ENCODE measurements around the gene ACTR3C. TPM values are rescaled to one million over a fixed set of nuclear protein-coding genes. Genes with fewer than 3 reads are reported as not detected.
"Not testable (repeated sequence)": the region's sequence is repeated elsewhere in the genome, so short reads cannot be mapped to it uniquely, and the experiment has no call there.

ACTR3C gene
- total RNA-seq, 4 donors from 2014 or later = 4.3 to 10.1 (median 4.8) TPM

GRCh38 chr7:150322114-150322832, 1.1 kb downstream of the ACTR3C start:
- Histone ChIP-seq H3K4me3 (peak overlapping the region; percentile 80 to 97 (median 88)), H3K9me3 (no peaks in the 10 kb centered on the region), H3K36me3 (peaks cover 0 to 19% (median 6%) of the 10 kb centered on the region in 4 donors), H3K27ac (replicated peaks in 1 of 4) (peak overlapping the region in 3 of 4 donors; percentile 85 to 91 (median 90)), H3K4me1 (peaks cover 0 to 34% (median 29%) of the 10 kb centered on the region in 4 donors), H3K27me3 (no peaks in the 10 kb centered on the region)
- 81% methylated on average over 4 of the region's 4 CpGs for WGBS
- intact Hi-C loops (cut with DNase I) = no loop called here
- DNase-seq (ENCODE audit: extremely low spot score) = no peak
- no peak for TF ChIP-seq POLR2AphosphoS5 (IDR thresholded peaks at IDR 0.05)
- no peak for TF ChIP-seq EP300 (IDR thresholded peaks at IDR 0.05)
- no peak for TF ChIP-seq CTCF (IDR thresholded peaks at IDR 0.05)
- no peak for TF ChIP-seq POLR2A (IDR thresholded peaks at IDR 0.05; ENCODE audit: low read depth)

- intact Hi-C loops (cut with DNase I) = no loop called here
- no peak overlapping the region for H3K27ac ChIP-seq (replicated peaks in 1 of 4)
- no peak overlapping the region for H3K4me3 ChIP-seq
- no peak for DNase-seq (ENCODE audit: extremely low spot score)
- peaks cover 0 to 34% (median 29%) of the 10 kb centered on the region in 4 donors for H3K4me1 ChIP-seq
- 84% methylated on average over 3 of the region's 3 CpGs for WGBS
- no peaks in the 10 kb centered on the region for H3K27me3 ChIP-seq
- peaks cover 0 to 14% (median 5%) of the 10 kb centered on the region in 4 donors for H3K36me3 ChIP-seq
- TF ChIP-seq POLR2A (IDR thresholded peaks at IDR 0.05; ENCODE audit: low read depth) (no peak), CTCF (IDR thresholded peaks at IDR 0.05) (no peak), POLR2AphosphoS5 (IDR thresholded peaks at IDR 0.05) (no peak), EP300 (IDR thresholded peaks at IDR 0.05) (no peak)
- no peaks in the 10 kb centered on the region for H3K9me3 ChIP-seq
These were observed 1.6 kb downstream of the ACTR3C start for GRCh38 chr7:150321788-150322113.

GRCh38 chr7:150317748-150318444, 5.4 kb downstream of the ACTR3C start:
- H3K9me3 ChIP-seq = no peaks in the 10 kb centered on the region
- H3K36me3 ChIP-seq = no peaks in the 10 kb centered on the region
- no peak overlapping the region for H3K27ac ChIP-seq (replicated peaks in 1 of 4)
- intact Hi-C loops (cut with DNase I) = no loop called here
- no peak for TF ChIP-seq CTCF (IDR thresholded peaks at IDR 0.05)
- no peak for TF ChIP-seq POLR2A (IDR thresholded peaks at IDR 0.05; ENCODE audit: low read depth)
- TF ChIP-seq POLR2AphosphoS5 (IDR thresholded peaks at IDR 0.05) = no peak
- TF ChIP-seq EP300 (IDR thresholded peaks at IDR 0.05) = no peak
- DNase-seq (ENCODE audit: extremely low spot score) = no peak
- WGBS = 67% methylated on average over 7 of the region's 7 CpGs
- peaks cover 0 to 10% (median 8%) of the 10 kb centered on the region in 4 donors for H3K4me1 ChIP-seq
- H3K4me3 ChIP-seq = no peak overlapping the region
- H3K27me3 ChIP-seq = no peaks in the 10 kb centered on the region

DNA sequence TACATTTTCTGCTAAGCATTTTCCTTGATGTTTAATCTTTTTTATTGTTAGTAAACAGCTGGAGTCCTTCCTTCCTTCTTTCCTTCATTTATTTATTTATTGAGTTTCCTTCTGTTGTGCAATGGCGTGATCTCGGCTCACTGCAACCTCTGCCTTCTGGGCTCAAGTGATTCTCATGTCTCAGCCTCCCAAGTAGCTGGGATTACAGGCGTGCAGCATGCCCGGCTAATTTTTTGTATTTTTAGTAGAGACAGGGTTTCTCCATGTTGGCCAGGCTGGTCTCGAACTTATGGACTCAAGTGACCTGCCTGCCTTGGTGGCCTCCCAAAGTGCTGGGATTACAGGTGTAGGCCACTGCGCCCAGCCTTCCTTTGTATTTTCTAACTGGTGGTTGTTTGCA, 6.4 kb downstream of the ACTR3C start:
- intact Hi-C loops (cut with DNase I); H3K36me3 ChIP-seq; H3K27ac ChIP-seq (replicated peaks in 1 of 4); H3K4me1 ChIP-seq; H3K9me3 ChIP-seq; DNase-seq (ENCODE audit: extremely low spot score); H3K4me3 ChIP-seq; H3K27me3 ChIP-seq: not testable (repeated sequence)
- 92% methylated on average over 6 of the region's 6 CpGs for WGBS

GRCh38 chr7:150314639-150315239, 8.6 kb downstream of the ACTR3C start:
- no peak overlapping the region for H3K4me3 ChIP-seq
- H3K27me3 ChIP-seq = no peaks in the 10 kb centered on the region
- intact Hi-C loops (cut with DNase I) = no loop called here
- WGBS = 95% methylated on average over 5 of the region's 5 CpGs
- H3K9me3 ChIP-seq = no peaks in the 10 kb centered on the region
- no peak for DNase-seq (ENCODE audit: extremely low spot score)
- no peaks in the 10 kb centered on the region for H3K36me3 ChIP-seq
- H3K27ac ChIP-seq (replicated peaks in 1 of 4) = no peak overlapping the region
- no peaks in the 10 kb centered on the region for H3K4me1 ChIP-seq
- TF ChIP-seq EP300 (IDR thresholded peaks at IDR 0.05) = no peak
